Ramos (cell line): ENCODE results near the gene SS18.

Experiments
- in situ Hi-C: fragments of 300-500 bp; cut with MboI; formaldehyde crosslinking; loops from one replicate; pipeline ENCODE4 v1.14.3; 2022; ENCODE audit warnings: low sequenced_read_pairs; ENCODE audit not compliant: unreplicated experiment

The SS18 gene

DNA sequence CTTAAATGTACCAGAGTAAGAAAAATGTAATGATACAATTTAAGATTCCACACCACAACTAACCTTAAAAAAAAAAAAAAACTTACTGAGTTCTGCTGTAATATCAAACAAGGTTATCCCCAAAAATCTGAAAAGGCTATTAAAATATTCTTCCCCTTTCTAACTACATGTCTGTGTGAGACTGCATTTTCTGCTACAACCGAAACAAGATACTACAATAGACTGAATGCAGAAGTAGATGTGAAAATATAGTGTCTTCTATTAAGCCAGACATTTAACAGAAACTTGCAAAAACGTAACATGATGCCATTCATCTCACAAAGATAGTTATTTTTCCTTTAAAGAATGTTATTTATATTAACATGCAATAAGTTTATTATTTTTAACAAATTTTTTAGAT, 16.2 kb downstream of the SS18 start:
- in situ Hi-C loops = no loop called here

DNA sequence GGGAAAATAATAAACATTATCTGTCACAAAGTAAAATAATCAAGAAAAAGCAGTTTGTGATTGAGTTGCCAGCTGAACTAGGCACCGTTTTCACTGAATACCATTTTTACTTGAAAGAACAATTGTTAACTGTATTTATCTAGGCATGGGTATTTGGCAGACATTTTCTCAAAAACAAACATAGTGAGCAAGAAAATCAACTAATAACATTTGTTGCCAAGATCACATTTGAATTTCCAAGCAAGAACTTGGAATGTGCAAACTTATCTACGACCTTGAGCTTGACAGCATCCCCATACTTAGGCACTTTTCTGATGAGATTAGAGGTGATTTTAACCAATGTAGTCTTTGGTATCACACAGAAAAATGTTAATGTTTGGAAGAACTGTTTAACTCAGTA, 16.7 kb downstream of the SS18 start:
- in situ Hi-C loops = no loop called here

DNA sequence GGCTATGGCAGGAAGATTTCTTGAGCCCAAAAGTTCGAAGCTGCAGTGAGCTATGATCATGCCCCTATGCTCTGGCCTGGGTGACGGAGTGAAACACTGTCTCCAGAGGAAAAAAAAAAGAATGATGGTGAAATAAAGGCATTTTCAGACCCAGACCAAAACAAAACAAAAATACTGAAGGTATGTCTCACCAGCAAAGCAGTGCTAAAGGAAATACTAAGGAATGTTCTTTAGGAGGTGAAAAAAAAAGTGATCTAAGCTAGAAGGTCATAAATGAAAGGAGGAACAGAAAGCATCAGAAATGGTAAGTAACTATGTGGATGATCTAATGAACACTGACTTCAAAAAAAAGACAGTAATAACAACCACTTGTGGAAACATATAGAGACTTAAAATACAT, 18.7 kb downstream of the SS18 start:
- in situ Hi-C loops = no loop called here

DNA sequence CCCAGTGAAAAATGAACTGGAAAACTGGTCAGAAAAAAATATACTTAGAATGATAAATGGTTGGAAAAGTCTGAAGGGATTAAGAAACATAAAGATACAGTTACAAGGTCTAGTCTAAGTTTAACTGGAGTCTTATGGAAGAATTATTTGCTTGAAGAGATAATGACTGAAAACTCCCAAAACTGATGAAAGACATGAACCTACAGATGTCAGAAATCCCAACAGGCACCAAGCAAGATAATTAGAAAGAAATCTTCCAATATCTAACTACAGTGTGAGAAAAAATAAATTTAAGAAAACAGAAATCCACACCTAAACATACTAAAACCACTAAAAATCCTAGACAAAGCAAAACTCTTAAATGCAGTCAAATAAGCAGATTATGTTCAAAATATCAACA, 19.4 kb downstream of the SS18 start:
- in situ Hi-C loops = no loop called here

- in situ Hi-C loops = no loop called here
Observed at GRCh38 chr18:26059357-26059756, 31.1 kb downstream of the SS18 start.

DNA sequence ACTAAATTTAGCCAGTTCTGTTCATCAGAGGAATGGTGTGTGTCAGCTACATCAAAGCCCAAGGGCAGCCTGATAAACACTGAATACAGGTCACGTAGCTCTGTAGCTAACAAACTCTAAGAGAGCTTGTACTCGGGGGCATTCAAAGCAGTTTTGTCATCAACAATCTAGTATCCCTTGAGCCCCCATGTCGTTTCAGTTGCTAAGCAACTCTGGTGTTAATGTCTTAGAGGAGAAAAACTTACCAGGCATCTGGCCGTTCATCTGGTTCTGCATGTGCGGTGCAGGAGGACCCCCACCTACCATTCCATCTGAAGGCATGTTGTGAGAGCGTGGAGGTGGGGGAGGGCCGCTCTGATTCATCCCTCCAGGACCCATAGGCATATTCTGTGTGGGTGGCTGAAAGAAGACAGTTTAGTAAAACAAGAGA, 33.1 kb downstream of the SS18 start:
- in situ Hi-C loops = no loop called here

DNA sequence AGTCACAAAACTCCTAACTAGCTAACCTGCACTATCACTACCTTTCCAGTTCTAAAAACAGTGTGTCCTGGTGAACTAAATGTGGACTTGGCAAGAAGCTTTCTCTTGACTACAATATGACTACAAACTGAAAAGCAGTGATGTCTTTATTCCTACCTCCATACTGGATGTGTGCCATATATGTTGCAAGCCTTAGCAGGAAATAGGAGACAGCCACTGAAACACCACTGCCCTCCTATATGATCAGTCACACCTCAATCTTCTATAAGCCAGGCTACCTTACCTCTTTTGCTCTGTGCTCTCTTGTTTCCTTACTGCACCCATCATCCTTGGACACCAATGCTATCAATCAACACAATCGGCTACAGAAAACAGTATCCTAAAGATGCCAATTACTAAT, 34.1 kb downstream of the SS18 start:
- in situ Hi-C loops = no loop called here

DNA sequence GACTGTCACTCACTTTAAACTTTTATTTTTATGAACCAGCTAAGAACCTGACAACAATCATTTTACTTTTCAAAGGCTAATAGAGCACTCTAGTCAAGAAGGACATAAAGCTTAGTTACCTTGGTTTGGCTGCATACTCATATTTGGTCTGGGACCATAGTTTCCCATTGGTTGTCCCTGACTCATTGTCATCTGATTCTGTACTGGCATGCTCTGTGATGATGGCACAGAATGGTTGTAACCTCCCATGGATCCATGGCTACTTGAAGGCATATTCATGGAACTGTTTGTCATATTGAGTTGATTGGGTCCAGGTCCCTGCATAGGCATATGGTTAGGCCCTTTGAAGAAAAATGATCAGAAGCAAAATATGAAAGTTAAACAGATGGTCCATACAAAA, 37.9 kb downstream of the SS18 start:
- in situ Hi-C loops = no loop called here

- in situ Hi-C loops = no loop called here
Observed at GRCh38 chr18:26051843-26052242, 38.6 kb downstream of the SS18 start.

DNA sequence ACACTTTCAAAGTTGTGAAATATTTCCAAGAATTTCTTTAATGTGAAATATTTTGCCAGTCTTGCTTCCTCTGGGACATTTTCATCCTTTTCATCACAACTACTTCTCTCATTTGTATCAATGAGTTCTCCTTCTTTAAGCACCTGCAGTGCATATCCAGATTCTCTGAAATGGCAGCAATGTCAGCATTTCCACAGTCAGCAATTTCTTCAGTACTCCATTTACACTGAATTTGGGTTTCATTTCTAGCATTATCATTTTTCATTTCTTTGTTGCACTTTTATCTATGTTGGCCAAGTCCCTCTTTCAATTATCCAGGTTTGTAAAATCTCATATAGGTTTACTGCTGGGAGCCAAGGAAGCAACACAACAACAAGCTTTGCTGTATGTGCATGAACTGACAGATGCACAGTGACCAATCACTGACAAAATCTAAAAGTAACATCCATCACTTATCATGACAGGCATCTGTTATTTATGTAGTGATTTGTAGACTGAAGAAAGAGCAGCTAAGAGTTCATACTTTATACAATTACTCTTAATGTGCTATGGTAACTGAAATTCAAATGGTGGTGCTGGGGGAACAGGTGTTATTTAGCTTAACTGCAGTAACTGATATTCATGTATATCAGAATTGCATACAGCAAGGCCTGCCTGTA, 43.9 kb downstream of the SS18 start:
- in situ Hi-C loops = no loop called here

- in situ Hi-C loops = no loop called here
Observed at GRCh38 chr18:26044807-26045206, 45.6 kb downstream of the SS18 start.

- in situ Hi-C loops = no loop called here
Observed at GRCh38 chr18:26040051-26040656, 50.3 kb downstream of the SS18 start.

DNA sequence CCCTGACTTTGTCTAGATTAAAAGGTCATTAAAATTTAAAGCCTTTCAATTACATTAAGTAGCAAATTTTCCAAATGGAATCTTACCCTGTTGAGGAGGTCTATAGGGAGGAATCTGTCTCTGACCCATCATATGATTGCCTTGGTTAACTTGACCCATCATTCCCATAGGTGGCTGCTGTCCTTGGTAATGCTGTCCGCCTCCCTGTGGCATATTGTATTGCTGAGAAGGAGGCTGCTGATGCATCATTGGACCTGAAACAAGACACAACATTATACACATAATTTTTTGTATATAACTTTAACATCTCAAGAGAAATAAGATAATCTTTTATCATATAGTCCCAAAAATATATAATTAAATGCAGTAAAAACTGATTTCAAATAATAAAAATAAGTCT, 51.2 kb downstream of the SS18 start:
- in situ Hi-C loops = no loop called here

GRCh38 chr18:26036635-26037034, 53.8 kb downstream of the SS18 start:
- in situ Hi-C loops = no loop called here

GRCh38 chr18:26034850-26035497, 55.4 kb downstream of the SS18 start:
- in situ Hi-C loops = no loop called here

- in situ Hi-C loops = no loop called here
Observed at GRCh38 chr18:26022585-26022984, 67.8 kb downstream of the SS18 start.

DNA sequence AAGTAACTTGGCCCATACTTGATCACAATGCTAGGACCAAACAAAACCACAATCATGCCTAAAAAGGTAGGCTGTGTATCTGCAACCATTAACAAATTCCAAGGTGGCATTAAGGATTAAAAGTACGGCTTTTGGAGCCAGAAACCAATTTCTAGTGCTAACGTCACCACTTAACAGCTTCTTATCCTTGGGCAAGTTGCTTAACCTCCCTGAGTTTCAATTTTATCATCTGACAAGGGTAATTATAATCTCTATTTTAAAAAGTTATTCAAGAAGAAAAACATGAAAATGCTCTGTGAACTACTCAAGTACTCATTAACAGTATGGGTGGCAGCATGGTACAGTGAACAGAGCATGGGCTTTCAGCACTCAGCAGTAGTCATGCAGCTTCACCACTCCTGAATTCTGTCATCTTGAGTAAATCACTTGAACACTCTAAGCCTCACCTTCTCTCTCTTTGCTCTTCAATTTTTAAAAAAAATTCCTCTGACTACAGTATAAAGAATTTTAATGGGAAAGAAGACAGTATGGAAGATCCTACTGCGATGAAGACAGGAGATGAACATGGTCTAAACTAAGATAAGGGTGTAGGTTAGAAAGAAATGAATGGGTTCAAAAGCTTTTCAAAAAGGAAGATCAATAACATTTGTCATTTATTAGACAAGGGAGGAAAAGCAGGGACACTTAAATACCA, 69.2 kb downstream of the SS18 start:
- in situ Hi-C loops = no loop called here

GRCh38 chr18:26017929-26018328, 72.5 kb downstream of the SS18 start:
- in situ Hi-C loops = no loop called here

DNA sequence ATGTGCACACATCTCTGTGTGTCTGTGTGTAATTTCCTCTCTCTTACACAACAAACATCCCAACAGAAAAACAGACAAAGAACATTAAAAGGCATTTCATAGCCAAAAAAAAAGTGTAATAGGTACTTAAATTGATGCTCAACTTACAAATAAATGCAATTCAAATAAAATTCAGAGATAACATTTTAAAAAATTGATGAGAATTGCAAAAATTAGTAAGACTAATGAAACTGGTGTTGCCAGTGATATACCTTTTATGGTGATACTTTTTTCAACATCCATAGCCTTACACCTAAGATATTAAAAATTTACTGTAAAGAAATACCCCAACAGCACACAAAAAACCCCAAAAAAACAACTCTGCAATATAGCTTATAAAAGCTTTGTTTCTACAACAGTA, 76.0 kb downstream of the SS18 start:
- in situ Hi-C loops = no loop called here

- in situ Hi-C loops = no loop called here
Observed at GRCh38 chr18:26008619-26009018, 81.8 kb downstream of the SS18 start.

DNA sequence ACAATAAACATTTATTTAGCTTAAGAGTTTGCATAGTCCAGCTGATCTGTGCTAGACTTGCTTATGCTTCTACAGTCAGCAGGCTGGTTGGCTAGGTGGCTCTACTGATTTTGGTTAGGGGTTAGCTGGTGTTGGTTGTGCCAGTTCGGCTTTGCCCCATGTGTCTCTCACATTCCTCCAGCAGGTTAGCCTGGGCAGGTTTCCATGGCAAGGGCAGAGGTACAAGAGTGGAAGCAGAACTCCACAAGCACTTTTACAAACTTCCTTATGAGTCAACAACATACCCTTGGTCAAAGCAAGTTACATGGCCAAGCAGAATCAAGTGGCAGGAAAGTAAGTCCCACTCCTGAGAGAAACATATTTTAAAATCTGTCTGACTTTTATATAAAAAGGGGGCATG, 82.3 kb downstream of the SS18 start:
- in situ Hi-C loops = no loop called here
